Measurements from ENCODE around the gene FBN1.

The FBN1 gene

GRCh38 chr15:48638963-48639362 is 6.5 kb downstream of the FBN1 start:
- H3K36me3 Mint-ChIP-seq, result no peaks in the 10 kb centered on the region
- H3K9me3 Mint-ChIP-seq, result no peaks in the 10 kb centered on the region
- no peak overlapping the region for H3K4me3 Mint-ChIP-seq
- DNase-seq (ENCODE audit: low spot score in 2 of 2), result no peak
- H3K27ac Mint-ChIP-seq, result no peak overlapping the region
- no peaks in the 10 kb centered on the region for H3K4me1 Mint-ChIP-seq
- ATAC-seq, result no peak

GRCh38 chr15:48637639-48638038 is 7.9 kb downstream of the FBN1 start:
- Mint-ChIP-seq H3K9me3 (no peaks in the 10 kb centered on the region), H3K4me1 (no peaks in the 10 kb centered on the region), H3K4me3 (no peak overlapping the region), H3K27ac (no peak overlapping the region), H3K36me3 (no peaks in the 10 kb centered on the region)
- no peak for ATAC-seq
- no peak for DNase-seq (ENCODE audit: low spot score in 2 of 2)

- H3K36me3 Mint-ChIP-seq, result no peaks in the 10 kb centered on the region
- DNase-seq (ENCODE audit: low spot score in 2 of 2) (no peak), ATAC-seq (no peak)
- no peaks in the 10 kb centered on the region for H3K9me3 Mint-ChIP-seq
- H3K4me1 Mint-ChIP-seq, result no peaks in the 10 kb centered on the region
- H3K27ac Mint-ChIP-seq, result no peak overlapping the region
- no peak overlapping the region for H3K4me3 Mint-ChIP-seq
Observed at GRCh38 chr15:48636511-48636910, 9.0 kb downstream of the FBN1 start.

- ATAC-seq (no peak), DNase-seq (ENCODE audit: low spot score in 2 of 2) (no peak)
- no peaks in the 10 kb centered on the region for H3K4me1 Mint-ChIP-seq
- H3K9me3 Mint-ChIP-seq, result no peaks in the 10 kb centered on the region
- H3K4me3 Mint-ChIP-seq, result no peak overlapping the region
- no peaks in the 10 kb centered on the region for H3K36me3 Mint-ChIP-seq
- H3K27ac Mint-ChIP-seq, result no peak overlapping the region
Observed at GRCh38 chr15:48634893-48635292, 10.6 kb downstream of the FBN1 start.

GRCh38 chr15:48634096-48634495 is 11.4 kb downstream of the FBN1 start:
- no peak for ATAC-seq
- Mint-ChIP-seq H3K4me1 (no peaks in the 10 kb centered on the region), H3K4me3 (no peak overlapping the region), H3K9me3 (no peaks in the 10 kb centered on the region), H3K27ac (no peak overlapping the region), H3K36me3 (no peaks in the 10 kb centered on the region)
- no peak for DNase-seq (ENCODE audit: low spot score in 2 of 2)

GRCh38 chr15:48632651-48633050 is 12.9 kb downstream of the FBN1 start:
- Mint-ChIP-seq H3K36me3 (no peaks in the 10 kb centered on the region), H3K9me3 (no peaks in the 10 kb centered on the region), H3K27ac (no peak overlapping the region), H3K4me3 (no peak overlapping the region), H3K4me1 (no peaks in the 10 kb centered on the region)
- DNase-seq (ENCODE audit: low spot score in 2 of 2) (no peak), ATAC-seq (no peak)

GRCh38 chr15:48631176-48631770 is 14.2 kb downstream of the FBN1 start:
- ATAC-seq (peak; percentile 66), DNase-seq (ENCODE audit: low spot score in 2 of 2) (no peak)
- Mint-ChIP-seq H3K27ac (no peak overlapping the region), H3K4me1 (no peaks in the 10 kb centered on the region), H3K4me3 (no peak overlapping the region), H3K36me3 (no peaks in the 10 kb centered on the region), H3K9me3 (no peaks in the 10 kb centered on the region)

GRCh38 chr15:48630245-48630644 is 15.3 kb downstream of the FBN1 start:
- Mint-ChIP-seq H3K27ac (no peak overlapping the region), H3K36me3 (no peaks in the 10 kb centered on the region), H3K4me1 (no peaks in the 10 kb centered on the region), H3K4me3 (no peak overlapping the region), H3K9me3 (no peaks in the 10 kb centered on the region)
- DNase-seq (ENCODE audit: low spot score in 2 of 2) (no peak), ATAC-seq (no peak)

GRCh38 chr15:48628832-48629231 is 16.7 kb downstream of the FBN1 start:
- no peaks in the 10 kb centered on the region for H3K9me3 Mint-ChIP-seq
- H3K36me3 Mint-ChIP-seq, result no peaks in the 10 kb centered on the region
- no peak for DNase-seq (ENCODE audit: low spot score in 2 of 2)
- ATAC-seq, result no peak
- no peak overlapping the region for H3K4me3 Mint-ChIP-seq
- H3K4me1 Mint-ChIP-seq, result no peaks in the 10 kb centered on the region
- H3K27ac Mint-ChIP-seq, result no peak overlapping the region

GRCh38 chr15:48627260-48627940 is 18.1 kb downstream of the FBN1 start:
- ATAC-seq (no peak), DNase-seq (ENCODE audit: low spot score in 2 of 2) (no peak)
- H3K4me1 Mint-ChIP-seq, result no peaks in the 10 kb centered on the region
- no peak overlapping the region for H3K4me3 Mint-ChIP-seq
- no peak overlapping the region for H3K27ac Mint-ChIP-seq
- no peaks in the 10 kb centered on the region for H3K9me3 Mint-ChIP-seq
- no peaks in the 10 kb centered on the region for H3K36me3 Mint-ChIP-seq

- ATAC-seq, result no peak
- H3K4me3 Mint-ChIP-seq, result no peak overlapping the region
- H3K36me3 Mint-ChIP-seq, result no peaks in the 10 kb centered on the region
- no peak for DNase-seq (ENCODE audit: low spot score in 2 of 2)
- no peaks in the 10 kb centered on the region for H3K4me1 Mint-ChIP-seq
- no peaks in the 10 kb centered on the region for H3K9me3 Mint-ChIP-seq
- no peak overlapping the region for H3K27ac Mint-ChIP-seq
Observed at GRCh38 chr15:48625126-48625525, 20.4 kb downstream of the FBN1 start.

- no peak for DNase-seq (ENCODE audit: low spot score in 2 of 2)
- H3K4me1 Mint-ChIP-seq, result no peaks in the 10 kb centered on the region
- H3K36me3 Mint-ChIP-seq, result no peaks in the 10 kb centered on the region
- no peak overlapping the region for H3K4me3 Mint-ChIP-seq
- no peaks in the 10 kb centered on the region for H3K9me3 Mint-ChIP-seq
- H3K27ac Mint-ChIP-seq, result no peak overlapping the region
- ATAC-seq, result no peak
Observed at GRCh38 chr15:48624700-48625099, 20.8 kb downstream of the FBN1 start.

- no peak overlapping the region for H3K27ac Mint-ChIP-seq
- H3K4me3 Mint-ChIP-seq, result no peak overlapping the region
- no peaks in the 10 kb centered on the region for H3K36me3 Mint-ChIP-seq
- H3K9me3 Mint-ChIP-seq, result no peaks in the 10 kb centered on the region
- DNase-seq (ENCODE audit: low spot score in 2 of 2), result no peak
- no peak for ATAC-seq
- H3K4me1 Mint-ChIP-seq, result no peaks in the 10 kb centered on the region
Observed at GRCh38 chr15:48623456-48623855, 22.1 kb downstream of the FBN1 start.

- H3K9me3 Mint-ChIP-seq, result no peaks in the 10 kb centered on the region
- no peak overlapping the region for H3K27ac Mint-ChIP-seq
- no peak overlapping the region for H3K4me3 Mint-ChIP-seq
- no peak for ATAC-seq
- no peaks in the 10 kb centered on the region for H3K36me3 Mint-ChIP-seq
- DNase-seq (ENCODE audit: low spot score in 2 of 2), result no peak
- H3K4me1 Mint-ChIP-seq, result no peaks in the 10 kb centered on the region
Observed at GRCh38 chr15:48622237-48622636, 23.3 kb downstream of the FBN1 start.

- no peaks in the 10 kb centered on the region for H3K9me3 Mint-ChIP-seq
- ATAC-seq (no peak), DNase-seq (ENCODE audit: low spot score in 2 of 2) (no peak)
- H3K27ac Mint-ChIP-seq, result no peak overlapping the region
- H3K4me1 Mint-ChIP-seq, result no peaks in the 10 kb centered on the region
- H3K36me3 Mint-ChIP-seq, result no peaks in the 10 kb centered on the region
- no peak overlapping the region for H3K4me3 Mint-ChIP-seq
Observed at GRCh38 chr15:48619446-48619845, 26.1 kb downstream of the FBN1 start.

- Mint-ChIP-seq H3K4me1 (no peaks in the 10 kb centered on the region), H3K9me3 (no peaks in the 10 kb centered on the region), H3K27ac (no peak overlapping the region), H3K4me3 (no peak overlapping the region), H3K36me3 (no peaks in the 10 kb centered on the region)
- ATAC-seq (no peak), DNase-seq (ENCODE audit: low spot score in 2 of 2) (no peak)
Observed at GRCh38 chr15:48617619-48618018, 27.9 kb downstream of the FBN1 start.

All from stimulated activated effector memory CD8-positive, alpha-beta T cell treated with anti-CD3 and anti-CD28 coated beads, Interleukin-12 subunit alpha, Interleukin-12 subunit beta, amount 100 ng/mL, for 72 hours (primary cell).